GM21360 (cell line): ENCODE results near the gene SLIRP.
"Not testable (repeated sequence)": the region's sequence is repeated elsewhere in the genome, so short reads cannot be mapped to it uniquely, and the experiment has no call there.

Experiments used
- ATAC-seq: cut with Tn5 transposase; IDR thresholded peaks from one replicate; pipeline ENCODE4 v1.9.1; 2021; ENCODE audit warnings: mild to moderate bottlenecking, moderate library complexity; ENCODE audit not compliant: unreplicated experiment

The SLIRP gene

GRCh38 chr14:77707724-77708408 lies at the start of gene SLIRP, which contains the start of gene ALKBH1:
Gene SLIRP (plus strand): TSS chr14:77708103. CDS start chr14:77708112, 9 bp downstream.
Gene ALKBH1 (minus strand): TSS chr14:77708023. CDS start chr14:77708004, 19 bp downstream.
- ATAC-seq, result peak; percentile 95

GRCh38 chr14:77659831-77660230 lies 48.1 kb upstream of the SLIRP start:
- no peak for ATAC-seq

GRCh38 chr14:77660754-77661153 lies 47.1 kb upstream of the SLIRP start:
- ATAC-seq, result no peak

- ATAC-seq, result not testable (repeated sequence)
Observed at GRCh38 chr14:77661562-77661961, 46.3 kb upstream of the SLIRP start.

- no peak for ATAC-seq
Observed at GRCh38 chr14:77663293-77663692, 44.6 kb upstream of the SLIRP start.

- no peak for ATAC-seq
Observed at GRCh38 chr14:77667331-77667730, 40.6 kb upstream of the SLIRP start.

GRCh38 chr14:77673193-77673592 lies 34.7 kb upstream of the SLIRP start:
- ATAC-seq, result no peak

- ATAC-seq, result no peak
Observed at GRCh38 chr14:77674931-77675330, 33.0 kb upstream of the SLIRP start.

- no peak for ATAC-seq
Observed at GRCh38 chr14:77681196-77682157, 26.4 kb upstream of the SLIRP start.

- no peak for ATAC-seq
Observed at GRCh38 chr14:77682158-77682553, 25.7 kb upstream of the SLIRP start.

- no peak for ATAC-seq
Observed at GRCh38 chr14:77691259-77691658, 16.6 kb upstream of the SLIRP start.

- ATAC-seq, result peak; percentile 25
Observed at GRCh38 chr14:77707355-77707723, 564 bp upstream of the SLIRP start.

- no peak for ATAC-seq
Observed at GRCh38 chr14:77708749-77709148, 846 bp downstream of the SLIRP start.

- ATAC-seq, result no peak
Observed at GRCh38 chr14:77709412-77709811, 1.5 kb downstream of the SLIRP start.

GRCh38 chr14:77710364-77710763 lies 2.5 kb downstream of the SLIRP start:
- no peak for ATAC-seq

- no peak for ATAC-seq
Observed at GRCh38 chr14:77714926-77715325, 7.0 kb downstream of the SLIRP start.

GRCh38 chr14:77717608-77718305 lies 9.9 kb downstream of the SLIRP start:
- no peak for ATAC-seq

- ATAC-seq, result no peak
Observed at GRCh38 chr14:77721437-77721836, 13.5 kb downstream of the SLIRP start.

GRCh38 chr14:77722301-77722700 lies 14.4 kb downstream of the SLIRP start:
- ATAC-seq, result no peak

GRCh38 chr14:77730976-77731497 lies 23.1 kb downstream of the SLIRP start:
- ATAC-seq, result no peak
